ENCODE results near the gene STARD3. TPM values are rescaled to one million over a fixed set of nuclear protein-coding genes. Genes with fewer than 3 reads are reported as not detected.
A peak's percentile ranks its signal among the peaks of the same experiment; 100 is the strongest.

STARD3 gene
- total RNA-seq, 1 experiment from 2014 or later = 75.3 TPM

DNA sequence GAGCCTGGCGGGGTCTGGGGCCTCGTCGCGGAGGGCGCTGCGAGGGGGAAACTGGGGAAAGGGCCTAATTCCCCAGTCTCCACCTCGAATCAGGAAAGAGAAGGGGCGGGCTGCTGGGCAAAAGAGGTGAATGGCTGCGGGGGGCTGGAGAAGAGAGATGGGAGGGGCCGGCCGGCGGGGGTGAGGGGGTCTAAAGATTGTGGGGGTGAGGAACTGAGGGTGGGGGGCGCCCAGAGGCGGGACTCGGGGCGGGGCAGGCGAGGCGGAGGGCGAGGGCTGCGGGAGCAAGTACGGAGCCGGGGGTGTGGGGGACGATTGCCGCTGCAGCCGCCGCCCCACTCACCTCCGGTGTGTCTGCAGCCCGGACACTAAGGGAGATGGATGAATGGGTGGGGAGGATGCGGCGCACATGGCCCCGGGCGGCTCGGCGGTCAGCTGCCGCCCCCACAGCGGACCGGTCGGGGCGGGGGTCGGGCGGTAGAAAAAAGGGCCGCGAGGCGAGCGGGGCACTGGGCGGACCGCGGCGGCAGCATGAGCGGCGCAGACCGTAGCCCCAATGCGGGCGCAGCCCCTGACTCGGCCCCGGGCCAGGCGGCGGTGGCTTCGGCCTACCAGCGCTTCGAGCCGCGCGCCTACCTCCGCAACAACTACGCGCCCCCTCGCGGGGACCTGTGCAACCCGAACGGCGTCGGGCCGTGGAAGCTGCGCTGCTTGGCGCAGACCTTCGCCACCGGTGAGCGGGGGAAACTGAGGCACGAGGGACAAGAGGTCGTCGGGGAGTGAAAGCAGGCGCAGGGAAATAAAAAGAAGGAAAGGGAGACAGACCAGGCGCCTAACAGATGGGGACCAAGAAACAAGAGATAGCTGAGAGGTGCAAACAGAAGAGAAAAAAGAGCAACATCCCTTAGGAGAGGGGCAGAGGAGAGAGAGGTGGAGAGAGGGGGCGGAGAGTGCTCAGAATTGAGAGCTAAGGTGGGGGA is 31.3 kb downstream of the STARD3 start, which contains the start of gene PNMT (continued):
- TF ChIP-seq, protein P1, sequence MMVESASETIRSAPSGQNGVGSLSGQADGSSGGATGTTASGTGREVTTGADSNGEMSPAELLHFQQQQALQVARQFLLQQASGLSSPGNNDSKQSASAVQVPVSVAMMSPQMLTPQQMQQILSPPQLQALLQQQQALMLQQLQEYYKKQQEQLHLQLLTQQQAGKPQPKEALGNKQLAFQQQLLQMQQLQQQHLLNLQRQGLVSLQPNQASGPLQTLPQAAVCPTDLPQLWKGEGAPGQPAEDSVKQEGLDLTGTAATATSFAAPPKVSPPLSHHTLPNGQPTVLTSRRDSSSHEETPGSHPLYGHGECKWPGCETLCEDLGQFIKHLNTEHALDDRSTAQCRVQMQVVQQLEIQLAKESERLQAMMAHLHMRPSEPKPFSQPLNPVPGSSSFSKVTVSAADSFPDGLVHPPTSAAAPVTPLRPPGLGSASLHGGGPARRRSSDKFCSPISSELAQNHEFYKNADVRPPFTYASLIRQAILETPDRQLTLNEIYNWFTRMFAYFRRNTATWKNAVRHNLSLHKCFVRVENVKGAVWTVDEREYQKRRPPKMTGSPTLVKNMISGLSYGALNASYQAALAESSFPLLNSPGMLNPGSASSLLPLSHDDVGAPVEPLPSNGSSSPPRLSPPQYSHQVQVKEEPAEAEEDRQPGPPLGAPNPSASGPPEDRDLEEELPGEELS (CRISPR knock-in tag; IDR thresholded peaks at IDR 0.05) = peak; percentile 71; the same call in 1 of the 2 replicates
- TF ChIP-seq, protein P2, sequence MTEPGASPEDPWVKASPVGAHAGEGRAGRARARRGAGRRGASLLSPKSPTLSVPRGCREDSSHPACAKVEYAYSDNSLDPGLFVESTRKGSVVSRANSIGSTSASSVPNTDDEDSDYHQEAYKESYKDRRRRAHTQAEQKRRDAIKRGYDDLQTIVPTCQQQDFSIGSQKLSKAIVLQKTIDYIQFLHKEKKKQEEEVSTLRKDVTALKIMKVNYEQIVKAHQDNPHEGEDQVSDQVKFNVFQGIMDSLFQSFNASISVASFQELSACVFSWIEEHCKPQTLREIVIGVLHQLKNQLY (CRISPR knock-in tag; IDR thresholded peaks at IDR 0.05) = 0 out of 2 replicates have a peak, but pooled peaks have one; percentile 40
- TF ChIP-seq ATF1 (CRISPR knock-in tag; IDR thresholded peaks at IDR 0.05) (0 out of 2 replicates have a peak, but pooled peaks have one; percentile 64), JUN (CRISPR knock-in tag; IDR thresholded peaks at IDR 0.05) (no peak), ZNF232 (CRISPR knock-in tag; IDR thresholded peaks at IDR 0.05) (no peak), FOXK1 (CRISPR knock-in tag; IDR thresholded peaks at IDR 0.05) (peak; percentile 41; the same call in 1 of the 2 replicates), GABPB1 (CRISPR knock-in tag; IDR thresholded peaks at IDR 0.05) (peak; percentile 72; the same call in 1 of the 2 replicates)
- TF ChIP-seq, protein P3, sequence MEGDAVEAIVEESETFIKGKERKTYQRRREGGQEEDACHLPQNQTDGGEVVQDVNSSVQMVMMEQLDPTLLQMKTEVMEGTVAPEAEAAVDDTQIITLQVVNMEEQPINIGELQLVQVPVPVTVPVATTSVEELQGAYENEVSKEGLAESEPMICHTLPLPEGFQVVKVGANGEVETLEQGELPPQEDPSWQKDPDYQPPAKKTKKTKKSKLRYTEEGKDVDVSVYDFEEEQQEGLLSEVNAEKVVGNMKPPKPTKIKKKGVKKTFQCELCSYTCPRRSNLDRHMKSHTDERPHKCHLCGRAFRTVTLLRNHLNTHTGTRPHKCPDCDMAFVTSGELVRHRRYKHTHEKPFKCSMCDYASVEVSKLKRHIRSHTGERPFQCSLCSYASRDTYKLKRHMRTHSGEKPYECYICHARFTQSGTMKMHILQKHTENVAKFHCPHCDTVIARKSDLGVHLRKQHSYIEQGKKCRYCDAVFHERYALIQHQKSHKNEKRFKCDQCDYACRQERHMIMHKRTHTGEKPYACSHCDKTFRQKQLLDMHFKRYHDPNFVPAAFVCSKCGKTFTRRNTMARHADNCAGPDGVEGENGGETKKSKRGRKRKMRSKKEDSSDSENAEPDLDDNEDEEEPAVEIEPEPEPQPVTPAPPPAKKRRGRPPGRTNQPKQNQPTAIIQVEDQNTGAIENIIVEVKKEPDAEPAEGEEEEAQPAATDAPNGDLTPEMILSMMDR (IDR thresholded peaks at IDR 0.05) = peak; percentile 26; the same call in 1 of the 2 replicates
- TF ChIP-seq, protein P4, sequence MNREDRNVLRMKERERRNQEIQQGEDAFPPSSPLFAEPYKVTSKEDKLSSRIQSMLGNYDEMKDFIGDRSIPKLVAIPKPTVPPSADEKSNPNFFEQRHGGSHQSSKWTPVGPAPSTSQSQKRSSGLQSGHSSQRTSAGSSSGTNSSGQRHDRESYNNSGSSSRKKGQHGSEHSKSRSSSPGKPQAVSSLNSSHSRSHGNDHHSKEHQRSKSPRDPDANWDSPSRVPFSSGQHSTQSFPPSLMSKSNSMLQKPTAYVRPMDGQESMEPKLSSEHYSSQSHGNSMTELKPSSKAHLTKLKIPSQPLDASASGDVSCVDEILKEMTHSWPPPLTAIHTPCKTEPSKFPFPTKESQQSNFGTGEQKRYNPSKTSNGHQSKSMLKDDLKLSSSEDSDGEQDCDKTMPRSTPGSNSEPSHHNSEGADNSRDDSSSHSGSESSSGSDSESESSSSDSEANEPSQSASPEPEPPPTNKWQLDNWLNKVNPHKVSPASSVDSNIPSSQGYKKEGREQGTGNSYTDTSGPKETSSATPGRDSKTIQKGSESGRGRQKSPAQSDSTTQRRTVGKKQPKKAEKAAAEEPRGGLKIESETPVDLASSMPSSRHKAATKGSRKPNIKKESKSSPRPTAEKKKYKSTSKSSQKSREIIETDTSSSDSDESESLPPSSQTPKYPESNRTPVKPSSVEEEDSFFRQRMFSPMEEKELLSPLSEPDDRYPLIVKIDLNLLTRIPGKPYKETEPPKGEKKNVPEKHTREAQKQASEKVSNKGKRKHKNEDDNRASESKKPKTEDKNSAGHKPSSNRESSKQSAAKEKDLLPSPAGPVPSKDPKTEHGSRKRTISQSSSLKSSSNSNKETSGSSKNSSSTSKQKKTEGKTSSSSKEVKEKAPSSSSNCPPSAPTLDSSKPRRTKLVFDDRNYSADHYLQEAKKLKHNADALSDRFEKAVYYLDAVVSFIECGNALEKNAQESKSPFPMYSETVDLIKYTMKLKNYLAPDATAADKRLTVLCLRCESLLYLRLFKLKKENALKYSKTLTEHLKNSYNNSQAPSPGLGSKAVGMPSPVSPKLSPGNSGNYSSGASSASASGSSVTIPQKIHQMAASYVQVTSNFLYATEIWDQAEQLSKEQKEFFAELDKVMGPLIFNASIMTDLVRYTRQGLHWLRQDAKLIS (CRISPR knock-in tag; IDR thresholded peaks at IDR 0.05; ENCODE audit: borderline replicate concordance) = no peak
- TF ChIP-seq, protein P5, sequence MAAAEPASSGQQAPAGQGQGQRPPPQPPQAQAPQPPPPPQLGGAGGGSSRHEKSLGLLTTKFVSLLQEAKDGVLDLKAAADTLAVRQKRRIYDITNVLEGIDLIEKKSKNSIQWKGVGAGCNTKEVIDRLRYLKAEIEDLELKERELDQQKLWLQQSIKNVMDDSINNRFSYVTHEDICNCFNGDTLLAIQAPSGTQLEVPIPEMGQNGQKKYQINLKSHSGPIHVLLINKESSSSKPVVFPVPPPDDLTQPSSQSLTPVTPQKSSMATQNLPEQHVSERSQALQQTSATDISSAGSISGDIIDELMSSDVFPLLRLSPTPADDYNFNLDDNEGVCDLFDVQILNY (CRISPR knock-in tag; IDR thresholded peaks at IDR 0.05) = peak; percentile 53; the same call in 1 of the 2 replicates
- TF ChIP-seq, protein P6, sequence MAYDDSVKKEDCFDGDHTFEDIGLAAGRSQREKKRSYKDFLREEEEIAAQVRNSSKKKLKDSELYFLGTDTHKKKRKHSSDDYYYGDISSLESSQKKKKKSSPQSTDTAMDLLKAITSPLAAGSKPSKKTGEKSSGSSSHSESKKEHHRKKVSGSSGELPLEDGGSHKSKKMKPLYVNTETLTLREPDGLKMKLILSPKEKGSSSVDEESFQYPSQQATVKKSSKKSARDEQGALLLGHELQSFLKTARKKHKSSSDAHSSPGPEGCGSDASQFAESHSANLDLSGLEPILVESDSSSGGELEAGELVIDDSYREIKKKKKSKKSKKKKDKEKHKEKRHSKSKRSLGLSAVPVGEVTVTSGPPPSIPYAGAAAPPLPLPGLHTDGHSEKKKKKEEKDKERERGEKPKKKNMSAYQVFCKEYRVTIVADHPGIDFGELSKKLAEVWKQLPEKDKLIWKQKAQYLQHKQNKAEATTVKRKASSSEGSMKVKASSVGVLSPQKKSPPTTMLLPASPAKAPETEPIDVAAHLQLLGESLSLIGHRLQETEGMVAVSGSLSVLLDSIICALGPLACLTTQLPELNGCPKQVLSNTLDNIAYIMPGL (CRISPR knock-in tag; IDR thresholded peaks at IDR 0.05) = peak; percentile 100
- TF ChIP-seq, protein P7, sequence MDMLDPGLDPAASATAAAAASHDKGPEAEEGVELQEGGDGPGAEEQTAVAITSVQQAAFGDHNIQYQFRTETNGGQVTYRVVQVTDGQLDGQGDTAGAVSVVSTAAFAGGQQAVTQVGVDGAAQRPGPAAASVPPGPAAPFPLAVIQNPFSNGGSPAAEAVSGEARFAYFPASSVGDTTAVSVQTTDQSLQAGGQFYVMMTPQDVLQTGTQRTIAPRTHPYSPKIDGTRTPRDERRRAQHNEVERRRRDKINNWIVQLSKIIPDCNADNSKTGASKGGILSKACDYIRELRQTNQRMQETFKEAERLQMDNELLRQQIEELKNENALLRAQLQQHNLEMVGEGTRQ (CRISPR knock-in tag; IDR thresholded peaks at IDR 0.05) = 0 out of 2 replicates have a peak, but pooled peaks have one; percentile 16
